Measurements from ENCODE around the gene PTPRC.

PTPRC gene

DNA sequence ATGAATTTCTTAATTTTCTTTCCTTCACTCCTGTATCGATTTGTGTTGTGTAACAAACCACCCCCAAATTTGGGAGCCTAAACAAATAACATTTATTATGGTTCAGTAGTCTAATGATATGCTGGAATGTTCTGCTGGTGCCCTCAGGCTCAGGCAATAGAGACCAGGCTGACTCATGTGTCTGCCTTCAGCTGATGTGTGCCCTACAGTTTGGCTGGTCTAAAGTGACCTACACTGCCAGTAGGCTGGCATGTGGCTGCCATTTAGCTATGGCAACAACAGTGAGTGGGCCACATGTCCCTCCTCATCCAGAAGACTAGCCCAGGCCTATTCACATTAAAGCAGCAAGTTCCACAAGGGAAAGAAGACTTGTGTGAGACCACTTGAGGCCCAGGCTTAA lies 115.8 kb downstream of the PTPRC start:
- no peaks in the 10 kb centered on the region for H3K9me3 ChIP-seq (ENCODE audit: insufficient read depth, low read depth, low read length)

DNA sequence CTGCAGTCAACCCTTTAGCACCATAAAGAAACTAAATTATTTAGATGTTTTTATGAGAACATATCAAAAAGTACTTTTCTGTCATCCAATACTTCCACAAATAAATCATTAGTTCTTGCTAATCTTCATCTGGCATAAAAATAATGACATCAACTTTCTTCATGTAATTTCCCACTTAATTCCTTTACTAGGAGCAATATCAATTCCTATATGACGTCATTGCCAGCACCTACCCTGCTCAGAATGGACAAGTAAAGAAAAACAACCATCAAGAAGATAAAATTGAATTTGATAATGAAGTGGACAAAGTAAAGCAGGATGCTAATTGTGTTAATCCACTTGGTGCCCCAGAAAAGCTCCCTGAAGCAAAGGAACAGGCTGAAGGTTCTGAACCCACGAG lies 116.9 kb downstream of the PTPRC start:
- no peaks in the 10 kb centered on the region for H3K4me1 ChIP-seq (ENCODE audit: insufficient read depth, low read length)
- no peaks in the 10 kb centered on the region for H3K36me3 ChIP-seq (ENCODE audit: insufficient read depth, low read depth, low read length)
- H3K27me3 ChIP-seq (ENCODE audit: insufficient read depth, low read length) = no peaks in the 10 kb centered on the region
- H3K9me3 ChIP-seq (ENCODE audit: insufficient read depth, low read depth, low read length) = no peaks in the 10 kb centered on the region
- no peak overlapping the region for H3K9ac ChIP-seq (ENCODE audit: low read depth, low read length)
- H3K27ac ChIP-seq (ENCODE audit: low read length) = no peak overlapping the region
- no peak overlapping the region for H3K4me3 ChIP-seq (ENCODE audit: low read length)

More for the DNA sequence above, 115.8 kb downstream of the PTPRC start:
- Histone ChIP-seq H3K36me3 (ENCODE audit: insufficient read depth, low read depth, low read length) (no peaks in the 10 kb centered on the region), H3K27ac (ENCODE audit: low read length) (no peak overlapping the region), H3K27me3 (ENCODE audit: insufficient read depth, low read length) (no peaks in the 10 kb centered on the region), H3K4me3 (ENCODE audit: low read length) (no peak overlapping the region), H3K9ac (ENCODE audit: low read depth, low read length) (no peak overlapping the region), H3K4me1 (ENCODE audit: insufficient read depth, low read length) (no peaks in the 10 kb centered on the region)

DNA sequence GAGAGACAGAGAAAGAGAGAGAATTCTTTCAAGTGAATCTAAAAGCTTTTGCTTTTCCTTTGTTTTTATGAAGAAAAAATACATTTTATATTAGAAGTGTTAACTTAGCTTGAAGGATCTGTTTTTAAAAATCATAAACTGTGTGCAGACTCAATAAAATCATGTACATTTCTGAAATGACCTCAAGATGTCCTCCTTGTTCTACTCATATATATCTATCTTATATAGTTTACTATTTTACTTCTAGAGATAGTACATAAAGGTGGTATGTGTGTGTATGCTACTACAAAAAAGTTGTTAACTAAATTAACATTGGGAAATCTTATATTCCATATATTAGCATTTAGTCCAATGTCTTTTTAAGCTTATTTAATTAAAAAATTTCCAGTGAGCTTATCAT lies 117.6 kb downstream of the PTPRC start:
- no peak overlapping the region for H3K9ac ChIP-seq (ENCODE audit: low read depth, low read length)
- H3K36me3 ChIP-seq (ENCODE audit: insufficient read depth, low read depth, low read length) = no peaks in the 10 kb centered on the region
- H3K9me3 ChIP-seq (ENCODE audit: insufficient read depth, low read depth, low read length) = no peaks in the 10 kb centered on the region
- H3K27ac ChIP-seq (ENCODE audit: low read length) = no peak overlapping the region
- H3K4me3 ChIP-seq (ENCODE audit: low read length) = no peak overlapping the region
- no peaks in the 10 kb centered on the region for H3K27me3 ChIP-seq (ENCODE audit: insufficient read depth, low read length)
- no peaks in the 10 kb centered on the region for H3K4me1 ChIP-seq (ENCODE audit: insufficient read depth, low read length)

- no peaks in the 10 kb centered on the region for H3K36me3 ChIP-seq (ENCODE audit: insufficient read depth, low read depth, low read length)
- H3K27me3 ChIP-seq (ENCODE audit: insufficient read depth, low read length) = no peaks in the 10 kb centered on the region
These were observed 123.2 kb downstream of the PTPRC start for GRCh38 chr1:198761859-198762616.

DNA sequence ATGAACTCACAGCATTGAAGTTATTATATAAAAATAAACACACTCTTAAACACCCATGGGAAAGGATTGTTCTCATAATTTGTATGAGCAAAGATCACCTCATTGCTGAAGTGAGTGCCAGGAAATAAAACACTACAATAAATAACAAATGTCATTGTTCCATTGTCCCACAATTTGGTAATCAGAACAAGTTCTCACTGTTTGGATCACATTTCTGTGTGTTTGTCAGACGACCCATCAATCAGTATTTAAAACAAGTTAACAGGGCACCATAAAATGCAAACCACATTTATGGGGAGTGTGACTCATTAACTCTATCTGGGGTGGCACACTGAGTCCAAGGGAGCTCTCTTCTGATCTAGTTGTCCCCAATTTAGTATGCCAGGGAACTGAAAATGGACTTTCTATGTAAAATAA lies 124.5 kb downstream of the PTPRC start:
- Histone ChIP-seq H3K4me1 (ENCODE audit: insufficient read depth, low read length) (no peaks in the 10 kb centered on the region), H3K36me3 (ENCODE audit: insufficient read depth, low read depth, low read length) (no peaks in the 10 kb centered on the region), H3K9ac (ENCODE audit: low read depth, low read length) (no peak overlapping the region), H3K9me3 (ENCODE audit: insufficient read depth, low read depth, low read length) (no peaks in the 10 kb centered on the region), H3K4me3 (ENCODE audit: low read length) (no peak overlapping the region), H3K27me3 (ENCODE audit: insufficient read depth, low read length) (no peaks in the 10 kb centered on the region), H3K27ac (ENCODE audit: low read length) (no peak overlapping the region)

More at GRCh38 chr1:198761859-198762616, 123.2 kb downstream of the PTPRC start:
- Histone ChIP-seq H3K4me3 (ENCODE audit: low read length) (no peak overlapping the region), H3K27ac (ENCODE audit: low read length) (no peak overlapping the region), H3K9me3 (ENCODE audit: insufficient read depth, low read depth, low read length) (no peaks in the 10 kb centered on the region), H3K9ac (ENCODE audit: low read depth, low read length) (no peak overlapping the region), H3K4me1 (ENCODE audit: insufficient read depth, low read length) (no peaks in the 10 kb centered on the region)

- Histone ChIP-seq H3K9ac (ENCODE audit: low read depth, low read length) (no peak overlapping the region), H3K27ac (ENCODE audit: low read length) (no peak overlapping the region), H3K36me3 (ENCODE audit: insufficient read depth, low read depth, low read length) (no peaks in the 10 kb centered on the region), H3K27me3 (ENCODE audit: insufficient read depth, low read length) (no peaks in the 10 kb centered on the region), H3K9me3 (ENCODE audit: insufficient read depth, low read depth, low read length) (no peaks in the 10 kb centered on the region), H3K4me1 (ENCODE audit: insufficient read depth, low read length) (no peaks in the 10 kb centered on the region), H3K4me3 (ENCODE audit: low read length) (no peak overlapping the region)
These were observed 125.9 kb downstream of the PTPRC start for GRCh38 chr1:198764748-198765147.

- Histone ChIP-seq H3K4me1 (ENCODE audit: insufficient read depth, low read length) (no peaks in the 10 kb centered on the region), H3K27me3 (ENCODE audit: insufficient read depth, low read length) (no peaks in the 10 kb centered on the region), H3K36me3 (ENCODE audit: insufficient read depth, low read depth, low read length) (no peaks in the 10 kb centered on the region), H3K9ac (ENCODE audit: low read depth, low read length) (no peak overlapping the region), H3K4me3 (ENCODE audit: low read length) (no peak overlapping the region), H3K27ac (ENCODE audit: low read length) (no peak overlapping the region), H3K9me3 (ENCODE audit: insufficient read depth, low read depth, low read length) (no peaks in the 10 kb centered on the region)
These were observed 126.6 kb downstream of the PTPRC start for GRCh38 chr1:198765416-198765815.

DNA sequence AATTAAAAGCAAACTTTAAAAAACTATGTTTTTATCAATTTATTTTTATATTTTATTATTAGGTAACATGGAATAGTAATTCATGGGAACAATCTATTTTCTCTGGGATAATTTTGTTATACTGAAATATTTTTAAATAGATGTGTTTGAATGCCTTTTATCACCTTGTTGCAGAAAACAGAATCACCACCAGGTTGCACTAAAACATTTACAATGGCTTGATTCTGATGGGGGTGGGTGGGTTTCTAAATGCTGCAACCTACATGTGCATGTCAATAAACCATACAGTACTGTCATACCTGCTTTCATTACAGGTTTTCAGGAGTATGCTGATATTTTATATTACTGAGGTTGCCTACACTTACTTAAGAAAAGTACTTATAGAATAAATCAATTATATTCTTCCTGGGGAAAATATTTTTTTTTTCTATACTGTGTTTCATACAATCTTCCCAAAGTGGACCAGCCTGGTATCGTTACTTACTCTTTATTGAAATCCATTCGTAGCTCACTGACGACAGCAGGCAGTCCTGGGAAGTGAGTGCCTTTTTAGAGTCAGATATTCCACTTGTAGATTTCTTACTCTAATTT lies 132.8 kb downstream of the PTPRC start:
- H3K4me3 ChIP-seq (ENCODE audit: low read length) = no peak overlapping the region
- no peak overlapping the region for H3K27ac ChIP-seq (ENCODE audit: low read length)
- no peaks in the 10 kb centered on the region for H3K27me3 ChIP-seq (ENCODE audit: insufficient read depth, low read length)
- no peaks in the 10 kb centered on the region for H3K36me3 ChIP-seq (ENCODE audit: insufficient read depth, low read depth, low read length)
- H3K4me1 ChIP-seq (ENCODE audit: insufficient read depth, low read length) = 0 out of 2 replicates have a peak, but pooled peaks cover 3% of the 10 kb centered on the region
- H3K9me3 ChIP-seq (ENCODE audit: insufficient read depth, low read depth, low read length) = no peaks in the 10 kb centered on the region
- H3K9ac ChIP-seq (ENCODE audit: low read depth, low read length) = no peak overlapping the region

DNA sequence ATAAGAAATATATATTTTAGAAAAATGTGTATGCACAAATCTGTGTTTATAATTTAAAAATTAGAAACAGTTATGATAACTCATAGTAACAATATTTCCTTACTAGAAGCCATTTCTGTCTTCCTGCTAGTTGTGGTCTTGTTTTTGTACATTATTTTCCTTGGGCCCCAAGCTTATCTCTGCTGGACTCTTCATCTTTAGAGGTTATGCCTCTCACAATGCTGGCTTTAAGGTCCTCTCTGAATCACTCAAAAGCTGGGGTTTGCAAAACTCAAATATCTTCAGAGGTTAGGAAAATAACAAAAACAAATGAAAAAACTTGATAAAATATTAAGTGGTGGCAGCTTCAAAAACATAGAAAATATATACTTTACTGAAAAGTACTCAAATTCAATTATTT lies 133.8 kb downstream of the PTPRC start:
- no peak overlapping the region for H3K4me3 ChIP-seq (ENCODE audit: low read length)
- no peaks in the 10 kb centered on the region for H3K27me3 ChIP-seq (ENCODE audit: insufficient read depth, low read length)
- no peaks in the 10 kb centered on the region for H3K36me3 ChIP-seq (ENCODE audit: insufficient read depth, low read depth, low read length)
- no peak overlapping the region for H3K9ac ChIP-seq (ENCODE audit: low read depth, low read length)
- no peak overlapping the region for H3K27ac ChIP-seq (ENCODE audit: low read length)
- H3K4me1 ChIP-seq (ENCODE audit: insufficient read depth, low read length) = 0 out of 2 replicates have a peak, but pooled peaks cover 3% of the 10 kb centered on the region
- no peaks in the 10 kb centered on the region for H3K9me3 ChIP-seq (ENCODE audit: insufficient read depth, low read depth, low read length)

GRCh38 chr1:198773030-198773429 lies 134.2 kb downstream of the PTPRC start:
- Histone ChIP-seq H3K9ac (ENCODE audit: low read depth, low read length) (no peak overlapping the region), H3K36me3 (ENCODE audit: insufficient read depth, low read depth, low read length) (no peaks in the 10 kb centered on the region), H3K4me1 (ENCODE audit: insufficient read depth, low read length) (0 out of 2 replicates have a peak, but pooled peaks cover 3% of the 10 kb centered on the region)

DNA sequence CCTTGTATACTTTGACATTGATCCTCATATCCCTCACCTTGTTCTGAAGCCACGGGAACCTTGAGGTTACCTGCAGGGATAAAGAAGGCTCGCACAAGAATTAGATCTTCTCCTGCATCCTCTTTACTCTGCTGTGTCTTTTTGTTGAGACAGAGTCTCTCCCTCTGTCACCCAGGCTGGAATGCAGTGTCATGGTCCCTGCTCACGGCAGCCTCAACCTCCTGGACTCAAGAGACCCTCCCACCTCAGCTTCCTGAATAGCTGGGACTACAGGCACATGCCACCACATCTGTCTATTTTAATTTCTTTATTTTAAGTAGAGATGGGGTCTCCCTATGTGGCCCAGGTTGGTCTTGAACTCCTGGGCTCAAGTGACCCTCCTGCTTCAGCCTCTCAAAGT lies 134.7 kb downstream of the PTPRC start:
- Histone ChIP-seq H3K27me3 (ENCODE audit: insufficient read depth, low read length) (no peaks in the 10 kb centered on the region), H3K27ac (ENCODE audit: low read length) (no peak overlapping the region), H3K9me3 (ENCODE audit: insufficient read depth, low read depth, low read length) (no peaks in the 10 kb centered on the region), H3K36me3 (ENCODE audit: insufficient read depth, low read depth, low read length) (no peaks in the 10 kb centered on the region), H3K9ac (ENCODE audit: low read depth, low read length) (no peak overlapping the region), H3K4me3 (ENCODE audit: low read length) (no peak overlapping the region), H3K4me1 (ENCODE audit: insufficient read depth, low read length) (peaks cover 5% of the 10 kb centered on the region; the same call in 1 of the 2 replicates)

More at GRCh38 chr1:198773030-198773429, 134.2 kb downstream of the PTPRC start:
- Histone ChIP-seq H3K4me3 (ENCODE audit: low read length) (no peak overlapping the region), H3K9me3 (ENCODE audit: insufficient read depth, low read depth, low read length) (no peaks in the 10 kb centered on the region), H3K27ac (ENCODE audit: low read length) (no peak overlapping the region), H3K27me3 (ENCODE audit: insufficient read depth, low read length) (no peaks in the 10 kb centered on the region)

DNA sequence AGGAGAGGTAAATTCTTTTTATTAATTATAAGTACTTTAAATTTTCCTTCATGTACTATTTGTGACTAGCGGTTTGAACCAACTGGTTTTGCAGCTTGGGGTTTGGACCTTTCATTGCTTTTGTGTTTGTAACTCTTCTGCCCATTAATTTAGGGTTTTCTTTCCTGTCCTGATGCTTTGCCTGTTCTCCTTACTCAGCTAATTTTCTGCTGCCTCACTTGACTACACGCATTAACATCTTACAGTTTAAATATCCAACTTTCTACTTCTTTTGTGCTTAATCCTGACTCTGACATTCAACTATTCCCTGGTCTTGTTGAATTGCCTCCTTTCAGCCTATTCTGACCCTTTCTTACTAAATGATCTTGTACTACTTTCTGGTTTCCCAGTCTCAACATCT lies 135.6 kb downstream of the PTPRC start:
- H3K9ac ChIP-seq (ENCODE audit: low read depth, low read length) = no peak overlapping the region
- no peaks in the 10 kb centered on the region for H3K36me3 ChIP-seq (ENCODE audit: insufficient read depth, low read depth, low read length)
- no peaks in the 10 kb centered on the region for H3K9me3 ChIP-seq (ENCODE audit: insufficient read depth, low read depth, low read length)
- H3K4me3 ChIP-seq (ENCODE audit: low read length) = no peak overlapping the region
- no peaks in the 10 kb centered on the region for H3K27me3 ChIP-seq (ENCODE audit: insufficient read depth, low read length)
- peaks cover 5% of the 10 kb centered on the region; the same call in 1 of the 2 replicates for H3K4me1 ChIP-seq (ENCODE audit: insufficient read depth, low read length)
- no peak overlapping the region for H3K27ac ChIP-seq (ENCODE audit: low read length)

Data from iPS-20b (cell line).